Tibial nerve (tissue), 4 donors: Measurements from ENCODE around the gene CLEC17A. TPM values are rescaled to one million over a fixed set of nuclear protein-coding genes. Genes with fewer than 3 reads are reported as not detected.

Experiments
- DNase-seq, 2 donors: peaks; one replicate each; pipeline ENCODE4 v3.0.0-alpha.2; 2019; ENCODE audit warnings: low spot score in 2 of 2
- H3K27ac ChIP-seq, 4 donors: fragments of 200-600 bp; sonication (generic) in 3 of 4; one replicate each; pipeline ENCODE4 v1.5.1; 2017 to 2019; ENCODE audit warnings: mild to moderate bottlenecking in 1 of 4
- H3K27me3 ChIP-seq, 2 donors: fragments of 200-600 bp; sonication (generic) in 1 of 2; one replicate each; pipeline versions ENCODE4 v1.5.1 to v1.6.0; 2017 to 2019
- H3K36me3 ChIP-seq, 3 donors: fragments of 200-600 bp; sonication (generic); one replicate each; pipeline ENCODE4 v1.5.1; 2018 to 2019
- H3K4me1 ChIP-seq, 4 donors: fragments of 200-600 bp; sonication (generic) in 3 of 4; one replicate each; pipeline ENCODE4 v1.5.1; 2017 to 2019
- H3K4me3 ChIP-seq, 4 donors: fragments of 200-600 bp; sonication (generic) in 3 of 4; one replicate each; pipeline ENCODE4 v1.5.1; 2017 to 2019; ENCODE audit warnings: mild to moderate bottlenecking in 1 of 4, moderate library complexity in 1 of 4
- H3K9me3 ChIP-seq, 4 donors: fragments of 200-600 bp; sonication (generic) in 3 of 4; one replicate each; pipeline ENCODE4 v1.5.1; 2017 to 2019
- CTCF ChIP-seq, 5 experiments: fragments of 200-600 bp in 3 of 5; fragments of 450-650 bp in 2 of 5; sonication (generic) in 3 of 5; IDR thresholded peaks; one replicate each; pipeline ENCODE4 v1.5.1; 2016 to 2019; ENCODE audit warnings: antibody characterized with exemption in 5 of 5, mild to moderate bottlenecking in 3 of 5, moderate library complexity in 2 of 5
- EP300 ChIP-seq, 2 donors: sonication (generic); formaldehyde crosslinking; IDR thresholded peaks; one replicate each; pipeline ENCODE4 v1.6.1; 2017; ENCODE audit warnings: antibody characterized with exemption in 2 of 2, mild to moderate bottlenecking in 1 of 2
- POLR2A ChIP-seq, 2 donors: fragments of 450-650 bp; IDR thresholded peaks; one replicate each; pipeline ENCODE4 v1.6.1; 2017; ENCODE audit warnings: antibody characterized with exemption in 2 of 2, mild to moderate bottlenecking in 2 of 2, moderate library complexity in 2 of 2
- WGBS, 2 donors: methylation state at CpG; one replicate each; pipeline ENCODE4 v1.1.5; 2018; 5-methylcytosine and 5-hydroxymethylcytosine counted together
- total RNA-seq, 4 donors: library from RNA; depleted of rRNA; stranded (reverse); fragments of >200 nt; gene quantifications; one replicate each; pipeline ENCODE4 v1.1.0, GENCODE V29; 2016

Gene CLEC17A
- total RNA-seq, 4 donors from 2014 or later: 0.60 TPM; not detected in 3

GRCh38 chr19:14555918-14556661 lies 26.8 kb upstream of the CLEC17A start:
- Histone ChIP-seq H3K9me3 (no peaks in the 10 kb centered on the region), H3K4me3 (peak overlapping the region in 1 of 4 donors; percentile 30), H3K4me1 (peaks cover 3 to 48% (median 16%) of the 10 kb centered on the region in 4 donors), H3K27me3 (no peaks in the 10 kb centered on the region), H3K36me3 (peaks cover 0 to 11% (median 0%) of the 10 kb centered on the region in 3 donors), H3K27ac (peak overlapping the region in 1 of 4 donors; percentile 26)
- no peak for DNase-seq
- TF ChIP-seq CTCF (IDR thresholded peaks at IDR 0.05): no peak
- no peak for TF ChIP-seq POLR2A (IDR thresholded peaks at IDR 0.05)
- no peak for TF ChIP-seq EP300 (IDR thresholded peaks at IDR 0.05)
- 64% methylated on average over 12 of the region's 12 CpGs for WGBS, 2 donors

- H3K4me1 ChIP-seq: peaks cover 3 to 48% (median 20%) of the 10 kb centered on the region in 4 donors
- 10 to 18% methylated on average over 9 to 18 of the region's 18 CpGs for WGBS, 2 donors
- no peaks in the 10 kb centered on the region for H3K27me3 ChIP-seq
- H3K27ac ChIP-seq: peak overlapping the region in 1 of 4 donors; percentile 26
- DNase-seq: peak; percentile 28 to 29
- H3K4me3 ChIP-seq: peak overlapping the region in 1 of 4 donors; percentile 30
- no peaks in the 10 kb centered on the region for H3K9me3 ChIP-seq
- TF ChIP-seq POLR2A (IDR thresholded peaks at IDR 0.05) (no peak), CTCF (IDR thresholded peaks at IDR 0.05) (peak; percentile 88 to 97 (median 93)), EP300 (IDR thresholded peaks at IDR 0.05) (peak in 1 of 2 donors; percentile 16)
- H3K36me3 ChIP-seq: peaks cover 0 to 11% (median 0%) of the 10 kb centered on the region in 3 donors
Observed at GRCh38 chr19:14556662-14557188, 26.2 kb upstream of the CLEC17A start.

- no peak for TF ChIP-seq CTCF (IDR thresholded peaks at IDR 0.05)
- no peak for TF ChIP-seq POLR2A (IDR thresholded peaks at IDR 0.05)
- TF ChIP-seq EP300 (IDR thresholded peaks at IDR 0.05): no peak
- no peak overlapping the region for H3K27ac ChIP-seq
- H3K4me3 ChIP-seq: no peak overlapping the region
- H3K9me3 ChIP-seq: no peaks in the 10 kb centered on the region
- no peak for DNase-seq
- peaks cover 3 to 66% (median 27%) of the 10 kb centered on the region in 4 donors for H3K4me1 ChIP-seq
- WGBS, 2 donors: 65 to 71% methylated on average over 23 of the region's 23 CpGs
- no peaks in the 10 kb centered on the region for H3K27me3 ChIP-seq
- H3K36me3 ChIP-seq: peaks cover 0 to 11% (median 0%) of the 10 kb centered on the region in 3 donors
Observed at GRCh38 chr19:14558370-14559066, 24.4 kb upstream of the CLEC17A start.

- Histone ChIP-seq H3K4me3 (no peak overlapping the region), H3K9me3 (no peaks in the 10 kb centered on the region), H3K27ac (peak overlapping the region in 3 of 4 donors; percentile 54 to 91 (median 84)), H3K4me1 (peaks cover 3 to 65% (median 27%) of the 10 kb centered on the region in 4 donors), H3K36me3 (peaks cover 0 to 24% (median 2%) of the 10 kb centered on the region in 3 donors), H3K27me3 (no peaks in the 10 kb centered on the region)
- 63 to 68% methylated on average over 22 to 28 of the region's 28 CpGs for WGBS, 2 donors
- DNase-seq: no peak
- TF ChIP-seq EP300 (IDR thresholded peaks at IDR 0.05) (no peak), POLR2A (IDR thresholded peaks at IDR 0.05) (no peak), CTCF (IDR thresholded peaks at IDR 0.05) (no peak)
Observed at GRCh38 chr19:14559916-14560775, 22.7 kb upstream of the CLEC17A start.
